D721Med (cell line): Measurements from ENCODE around the gene CCDC13.

Experiments
- DNase-seq: peaks from one replicate; pipeline ENCODE4 v3.0.0; 2011; ENCODE audit warnings: low spot score; ENCODE audit not compliant: insufficient read length
- FAIRE-seq: peaks from 2 replicates; lab custom pipeline; 2011; peaks lifted over from hg19 to GRCh38; lab: Jason Lieb, UNC
- CTCF ChIP-seq: IDR thresholded peaks from 2 replicates; pipeline ENCODE4 v1.5.1; 2012; ENCODE audit warnings: mild to moderate bottlenecking, control low read depth; ENCODE audit not compliant: insufficient read depth; ENCODE audit errors: missing control alignments

The CCDC13 gene

GRCh38 chr3:42803414-42804105 is 30.5 kb upstream of the CCDC13 start:
- TF ChIP-seq CTCF: no peak
- DNase-seq (no peak), FAIRE-seq (no peak)

- FAIRE-seq: peak; percentile 56
- no peak for TF ChIP-seq CTCF
- no peak for DNase-seq
These were observed 29.9 kb upstream of the CCDC13 start for GRCh38 chr3:42802876-42803413.

- no peak for DNase-seq
- FAIRE-seq: no peak
- TF ChIP-seq CTCF: no peak
These were observed 28.7 kb upstream of the CCDC13 start for GRCh38 chr3:42801784-42802183.

GRCh38 chr3:42801048-42801620 is 28.1 kb upstream of the CCDC13 start:
- FAIRE-seq (no peak), DNase-seq (no peak)
- no peak for TF ChIP-seq CTCF

- DNase-seq: no peak
- no peak for TF ChIP-seq CTCF
- FAIRE-seq: no peak
These were observed 27.2 kb upstream of the CCDC13 start for GRCh38 chr3:42800251-42800650.

GRCh38 chr3:42799376-42799775 is 26.3 kb upstream of the CCDC13 start:
- TF ChIP-seq CTCF: no peak

More at GRCh38 chr3:42799376-42799775, 26.3 kb upstream of the CCDC13 start:
- DNase-seq: no peak
- no peak for FAIRE-seq
